CD4-positive, alpha-beta T cell treated with Interferon gamma for 1 hour (primary cell): ENCODE results near the gene ZNF175.

ENCODE experiments used
- DNase-seq: peaks from one replicate; pipeline ENCODE4 v3.0.0-alpha.2; 2020

Gene ZNF175

DNA sequence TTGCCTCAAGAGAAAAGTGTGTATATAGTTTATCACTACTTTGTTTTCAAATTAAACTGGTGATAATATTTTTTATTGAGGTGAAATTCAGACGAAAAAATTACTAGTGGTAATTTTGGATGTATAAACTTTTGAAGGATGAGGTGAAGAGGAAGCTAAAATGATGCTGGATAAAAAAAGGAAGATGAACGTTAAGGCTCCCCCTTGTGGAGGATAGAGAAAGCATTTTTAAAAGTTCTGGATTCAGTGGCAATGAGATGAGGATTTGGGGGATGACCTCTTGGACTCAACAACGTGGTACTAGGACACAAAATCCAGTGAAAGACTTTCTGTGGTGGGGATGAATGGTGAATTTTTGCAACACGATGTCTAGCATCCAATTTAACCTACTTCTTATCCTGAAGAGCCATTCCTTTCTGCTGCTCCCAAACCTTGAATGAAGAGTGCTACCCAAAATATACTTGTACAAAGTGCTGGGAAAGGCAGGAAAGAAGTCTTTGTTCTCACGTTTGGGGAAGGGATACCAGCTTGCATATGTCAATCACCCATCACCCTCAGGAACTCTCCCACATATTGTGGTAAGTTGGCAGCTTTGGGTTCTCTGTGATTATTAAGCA is 66.4 kb downstream of the ZNF175 start:
- no peak for DNase-seq

DNA sequence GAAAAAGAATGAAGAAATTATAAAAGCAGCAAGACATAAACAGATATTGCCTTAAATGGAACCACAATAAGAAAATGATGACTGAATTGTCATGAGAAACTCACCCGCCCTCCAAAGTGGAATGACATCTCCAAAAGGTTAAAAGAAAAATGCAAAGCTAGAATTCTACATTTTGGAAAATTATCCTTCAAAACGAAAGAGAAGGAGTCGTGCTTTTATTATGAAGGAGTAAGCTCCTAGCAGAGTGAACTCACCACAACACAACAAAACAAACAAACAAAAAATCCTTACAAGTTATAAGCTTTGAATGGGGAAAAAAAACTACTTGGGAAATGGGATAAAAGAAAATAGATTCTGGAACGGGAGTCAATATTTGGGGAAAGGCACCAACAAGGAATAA is 68.8 kb downstream of the ZNF175 start:
- no peak for DNase-seq

DNA sequence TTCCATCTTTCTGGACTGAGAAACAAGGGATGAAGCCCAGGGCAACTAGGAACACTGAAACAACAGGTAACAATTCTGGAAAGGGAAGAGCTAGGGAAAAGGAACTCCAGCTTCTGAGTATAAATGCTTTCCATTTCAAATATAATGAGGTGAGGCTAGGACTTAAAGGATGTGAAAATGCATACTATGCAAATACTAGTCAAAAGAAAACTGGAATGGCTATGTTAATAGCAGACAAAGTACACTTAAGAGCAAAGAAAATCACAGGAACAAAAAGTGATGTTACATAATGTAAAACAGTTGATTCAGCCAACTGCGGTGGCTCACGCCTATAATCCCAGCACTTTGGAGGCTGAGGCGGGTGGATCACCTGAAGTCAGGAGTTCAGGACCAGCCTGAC is 69.3 kb downstream of the ZNF175 start:
- no peak for DNase-seq

DNA sequence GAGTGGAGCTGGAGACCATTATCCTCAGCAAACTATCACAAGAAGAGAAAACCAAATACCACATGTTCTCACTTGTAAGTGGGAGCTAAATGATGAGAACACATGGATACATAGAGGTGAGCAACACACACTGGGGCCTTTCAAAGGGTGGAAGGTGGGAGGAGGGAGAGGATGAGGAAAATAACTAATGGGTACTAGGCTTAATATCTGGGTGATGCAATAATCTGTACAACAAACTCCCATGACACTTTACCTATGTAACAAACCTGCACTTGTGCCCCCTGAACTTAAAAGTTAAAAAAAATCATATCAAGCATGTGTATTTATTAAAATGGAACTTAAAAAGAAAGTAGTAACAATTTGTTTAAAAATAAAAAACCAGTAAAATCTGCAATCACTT is 70.6 kb downstream of the ZNF175 start:
- no peak for DNase-seq
